GM19372 (cell line): ENCODE results near the gene PTPN4.
A peak's percentile ranks its signal among the peaks of the same experiment; 100 is the strongest.

Experiments
- ATAC-seq: cut with Tn5 transposase; IDR thresholded peaks from one replicate; pipeline ENCODE4 v1.9.1; 2021; ENCODE audit warnings: mild to moderate bottlenecking, low read depth, moderate library complexity; ENCODE audit not compliant: unreplicated experiment

PTPN4 gene

GRCh38 chr2:119846021-119846420 is 86.3 kb downstream of the PTPN4 start:
- no peak for ATAC-seq

- ATAC-seq: no peak
Measured at GRCh38 chr2:119849838-119850565, 90.3 kb downstream of the PTPN4 start.

GRCh38 chr2:119852214-119852613 is 92.5 kb downstream of the PTPN4 start:
- ATAC-seq: no peak

GRCh38 chr2:119853777-119854399 is 94.2 kb downstream of the PTPN4 start:
- no peak for ATAC-seq

- ATAC-seq: no peak
Measured at GRCh38 chr2:119856469-119856901, 96.8 kb downstream of the PTPN4 start.

GRCh38 chr2:119857742-119858141 is 98.0 kb downstream of the PTPN4 start:
- no peak for ATAC-seq

DNA sequence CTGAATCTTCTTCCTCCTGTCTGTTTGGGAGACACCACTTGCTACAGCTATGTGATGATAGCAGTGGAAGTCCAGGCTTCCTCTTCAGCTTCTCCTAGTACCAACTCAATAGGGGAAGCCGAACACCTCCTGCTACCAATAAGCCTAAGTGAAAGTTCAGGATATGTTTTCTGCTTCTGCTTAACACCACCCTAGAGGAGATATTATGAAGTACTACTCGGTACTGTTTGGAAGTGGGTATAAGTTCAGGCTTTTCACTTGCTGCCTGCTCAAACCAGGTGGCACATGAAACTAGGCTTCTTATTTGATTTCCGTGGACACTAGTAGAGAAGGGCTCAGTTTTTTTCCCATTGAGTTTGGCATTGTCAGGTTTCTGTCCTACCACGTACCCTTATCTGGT is 99.8 kb downstream of the PTPN4 start:
- no peak for ATAC-seq

- ATAC-seq: no peak
Measured at GRCh38 chr2:119860924-119861323, 101.2 kb downstream of the PTPN4 start.

- ATAC-seq: peak; percentile 80
Measured at GRCh38 chr2:119862127-119862889, 102.6 kb downstream of the PTPN4 start.

DNA sequence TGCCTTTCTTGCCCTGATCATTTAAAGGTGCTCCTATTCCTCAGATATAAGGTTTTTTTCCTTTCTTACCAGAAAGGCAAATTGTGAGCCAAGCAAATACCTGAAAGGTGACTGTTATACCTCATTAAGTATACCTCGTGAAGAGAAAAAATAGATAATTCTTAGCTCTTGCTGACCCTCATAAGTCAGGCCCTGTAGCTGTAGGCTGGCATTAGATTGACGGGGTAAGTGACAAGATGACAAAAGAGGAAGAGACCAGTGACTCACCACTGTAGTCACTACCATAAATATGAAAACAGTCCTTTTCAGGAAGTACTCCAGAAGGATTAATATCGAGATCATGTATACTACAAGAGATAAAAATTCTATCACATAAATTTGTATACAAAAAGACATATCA is 104.6 kb downstream of the PTPN4 start:
- ATAC-seq: no peak

DNA sequence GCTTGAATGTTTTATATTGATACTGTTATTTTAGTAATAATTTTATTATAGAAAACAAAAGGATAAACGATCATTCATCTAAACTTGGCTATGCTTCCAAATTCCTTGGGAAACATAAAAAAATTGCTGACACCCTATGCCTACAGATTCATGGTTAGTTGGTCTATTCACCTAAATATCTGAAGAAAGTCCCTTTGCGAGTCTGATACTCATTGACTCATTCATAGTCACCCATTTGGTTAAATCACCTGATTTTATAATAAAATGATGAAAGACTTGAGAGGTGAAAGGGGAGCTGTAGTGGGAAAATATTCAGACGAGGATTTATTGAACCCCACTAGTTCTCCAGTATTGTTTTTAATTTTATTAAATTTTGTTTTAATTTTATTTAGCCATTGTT is 112.0 kb downstream of the PTPN4 start:
- no peak for ATAC-seq

GRCh38 chr2:119873350-119874315 is 113.9 kb downstream of the PTPN4 start:
- ATAC-seq: no peak

DNA sequence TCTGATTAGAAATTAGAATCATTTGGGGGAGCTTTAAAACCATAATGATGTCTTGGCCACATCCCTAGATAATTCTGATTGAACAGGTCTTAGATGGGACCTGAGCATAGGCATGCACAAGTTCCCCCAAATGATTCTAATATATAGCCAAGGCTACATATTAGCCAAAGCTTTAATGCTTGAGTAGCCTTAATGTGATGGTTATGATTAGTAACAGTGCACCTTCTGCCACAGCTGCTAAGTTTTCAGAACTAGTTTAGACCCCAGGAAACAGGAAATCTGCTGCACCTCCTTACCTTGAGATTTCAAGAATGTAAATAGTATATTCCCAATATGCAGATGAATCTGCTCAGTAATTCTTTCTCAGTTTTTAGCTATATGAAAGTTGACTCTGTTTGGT is 119.8 kb downstream of the PTPN4 start:
- no peak for ATAC-seq

DNA sequence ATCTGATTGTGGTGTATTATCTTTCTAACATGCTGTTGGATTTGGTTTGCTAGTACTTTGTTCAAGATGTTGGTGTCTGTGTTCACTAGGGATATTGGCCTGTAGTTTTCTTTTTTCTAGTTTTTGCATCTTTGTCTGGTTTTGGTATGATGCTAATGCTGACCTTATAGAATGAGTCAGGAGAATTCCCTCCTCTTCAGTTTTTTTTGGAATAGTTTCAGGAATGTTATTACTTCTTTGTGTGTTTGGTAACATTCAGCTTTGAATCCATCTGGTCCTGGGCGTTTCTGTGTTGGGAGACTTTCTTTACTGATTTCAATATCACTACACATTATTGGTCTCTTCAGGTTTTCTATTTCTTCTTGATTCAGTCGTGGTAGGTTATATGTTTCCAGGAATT is 129.0 kb downstream of the PTPN4 start:
- no peak for ATAC-seq

GRCh38 chr2:119897736-119898395 is 138.1 kb downstream of the PTPN4 start:
- ATAC-seq: no peak

DNA sequence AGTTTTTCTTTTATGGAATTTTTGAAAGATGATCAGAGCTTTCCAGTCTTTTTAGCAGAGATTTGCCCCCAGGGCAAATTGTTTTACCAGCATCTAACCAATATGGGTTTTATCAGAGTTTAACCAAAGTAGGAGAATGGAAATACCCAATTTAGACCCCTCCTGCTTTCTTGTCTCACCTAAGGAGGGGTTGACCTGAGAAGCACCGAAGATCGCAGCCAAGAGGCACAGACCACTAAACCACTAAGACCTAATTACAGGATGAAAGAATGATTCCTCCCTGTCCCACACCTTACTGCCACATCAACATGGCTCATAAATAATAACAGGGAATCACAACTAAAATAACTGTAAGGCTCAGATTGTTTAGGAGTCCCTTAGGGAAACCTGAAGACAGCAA is 141.3 kb downstream of the PTPN4 start:
- ATAC-seq: no peak

GRCh38 chr2:119910566-119910965 is 150.8 kb downstream of the PTPN4 start:
- no peak for ATAC-seq

- ATAC-seq: no peak
Measured at GRCh38 chr2:119914266-119914665, 154.5 kb downstream of the PTPN4 start.

DNA sequence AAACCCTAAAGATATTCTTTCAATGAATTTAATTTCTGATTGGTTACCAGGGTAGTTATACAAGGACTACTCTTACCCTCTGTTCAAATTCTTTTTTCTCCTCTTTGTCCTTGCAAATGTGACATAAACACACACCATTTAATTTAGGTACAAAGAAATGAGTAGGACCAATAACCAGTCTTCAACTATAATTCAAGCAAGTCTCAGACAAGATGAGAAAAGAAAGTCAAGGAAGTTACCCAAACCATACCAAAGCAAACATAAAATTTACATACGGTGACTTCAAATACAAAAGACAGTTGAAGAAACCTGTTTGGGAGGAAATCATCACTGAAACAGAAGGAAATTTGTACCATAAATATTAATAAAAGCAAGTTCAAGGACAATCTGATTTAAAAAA is 162.1 kb downstream of the PTPN4 start:
- ATAC-seq: no peak

GRCh38 chr2:119922699-119923098 is 163.0 kb downstream of the PTPN4 start:
- no peak for ATAC-seq
